DND-41 (cell line): ENCODE results near the gene CTNS.

ENCODE experiments used
- ATAC-seq: fragments of 200-7000 bp; cut with Tn5 transposase; 3 replicates; pipeline ENCODE4 v1.9.1; 2021; ENCODE audit warnings: low read depth; ENCODE audit not compliant: insufficient read depth
- DNase-seq: peaks from one replicate; pipeline ENCODE4 v3.0.0-alpha.2; 2020
- H2AFZ ChIP-seq: 2 replicates; pipeline ENCODE4 v1.6.0; 2012; ENCODE audit warnings: low read depth, low read length
- H3K27ac ChIP-seq: 2 replicates; pipeline ENCODE4 v1.5.1; 2012; ENCODE audit warnings: low read length, inconsistent platforms
- H3K27me3 ChIP-seq: fragments of 200-600 bp; sonication (generic); 2 replicates; pipeline ENCODE4 v1.6.0; 2012; ENCODE audit warnings: low read length, mild to moderate bottlenecking, inconsistent platforms; ENCODE audit not compliant: insufficient read depth, poor library complexity
- H3K36me3 ChIP-seq: 2 replicates; pipeline ENCODE4 v1.5.1; 2012; ENCODE audit warnings: low read length, inconsistent platforms; ENCODE audit not compliant: insufficient read depth
- H3K4me1 ChIP-seq: 2 replicates; pipeline ENCODE4 v1.5.1; 2012; ENCODE audit warnings: mild to moderate bottlenecking, low read length; ENCODE audit not compliant: insufficient read depth
- H3K4me2 ChIP-seq: 2 replicates; pipeline ENCODE4 v1.6.0; 2012; ENCODE audit warnings: mild to moderate bottlenecking, moderate library complexity, low read length, inconsistent platforms; ENCODE audit not compliant: insufficient read depth
- H3K4me3 ChIP-seq, 2 experiments: fragments of 200-600 bp in 1 of 2; shearing (Covaris generic) in 1 of 2; 2 replicates each; pipeline ENCODE4 v1.5.1; 2012 to 2016; ENCODE audit warnings: inconsistent platforms in 2 of 2, low read length in 2 of 2, mild to moderate bottlenecking in 2 of 2, low read depth in 1 of 2, moderate library complexity in 1 of 2
- H3K79me2 ChIP-seq: 2 replicates; pipeline ENCODE4 v1.6.0; 2012; ENCODE audit warnings: low read length, inconsistent platforms; ENCODE audit not compliant: insufficient read depth
- H3K9ac ChIP-seq: 2 replicates; pipeline ENCODE4 v1.6.0; 2012; ENCODE audit warnings: low read depth, mild to moderate bottlenecking, inconsistent platforms, low read length, moderate library complexity
- H3K9me3 ChIP-seq: 2 replicates; pipeline ENCODE4 v1.5.1; 2012; ENCODE audit warnings: low read length, moderate library complexity, mild to moderate bottlenecking, inconsistent platforms; ENCODE audit not compliant: insufficient read depth, severe bottlenecking
- H4K20me1 ChIP-seq: 2 replicates; pipeline ENCODE4 v1.6.0; 2012; ENCODE audit warnings: low read length; ENCODE audit not compliant: insufficient read depth
- CTCF ChIP-seq: IDR thresholded peaks from 2 replicates; pipeline ENCODE4 v1.5.1; 2012; ENCODE audit warnings: borderline replicate concordance, low read length, moderate library complexity, mild to moderate bottlenecking; ENCODE audit not compliant: poor library complexity, severe bottlenecking; ENCODE audit errors: extremely low read depth
- EZH2 ChIP-seq: IDR thresholded peaks from 3 replicates; pipeline ENCODE4 v1.6.1; 2012; ENCODE audit warnings: borderline replicate concordance, low read depth, mild to moderate bottlenecking, moderate library complexity, low read length, inconsistent platforms; ENCODE audit not compliant: severe bottlenecking

The CTNS gene

GRCh38 chr17:3708366-3708765 lies 71.8 kb downstream of the CTNS start:
- TF ChIP-seq CTCF (no peak), EZH2 (no peak)
- Histone ChIP-seq H3K9me3 (no peaks in the 10 kb centered on the region), H4K20me1 (no peaks in the 10 kb centered on the region), H3K4me2 (no peak overlapping the region), H3K27ac (no peak overlapping the region), H3K4me3 (no peak overlapping the region), H2AFZ (no peak overlapping the region), H3K4me1 (peaks cover 30% of the 10 kb centered on the region), H3K36me3 (peaks cover 3% of the 10 kb centered on the region; the same call in 1 of the 2 replicates), H3K79me2 (no peaks in the 10 kb centered on the region), H3K27me3 (no peaks in the 10 kb centered on the region), H3K9ac (no peak overlapping the region)
- ATAC-seq: no peak
- no peak for DNase-seq

DNA sequence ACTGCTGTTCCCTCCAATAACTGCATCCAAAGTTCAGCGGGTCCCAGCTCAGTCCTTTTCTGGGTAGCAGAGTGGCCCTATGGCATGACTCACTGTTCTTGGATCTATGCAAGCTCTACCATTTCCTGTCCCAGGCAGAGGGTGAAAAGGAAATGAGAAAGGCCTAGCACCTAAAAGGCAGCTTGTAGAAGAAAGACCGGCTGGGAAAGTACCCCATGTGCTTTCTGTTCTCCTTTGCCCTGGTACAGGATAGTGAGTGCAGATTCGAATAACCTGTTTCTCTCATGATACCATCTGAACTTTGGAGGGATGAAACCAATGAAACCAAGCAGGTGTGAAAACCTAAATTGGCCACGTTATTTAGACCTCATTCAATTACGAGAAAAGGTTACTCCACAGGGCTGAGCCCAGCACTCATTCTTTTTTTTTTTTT lies 74.4 kb downstream of the CTNS start:
- Histone ChIP-seq H3K36me3 (peaks cover 19% of the 10 kb centered on the region), H3K27me3 (no peaks in the 10 kb centered on the region), H3K9me3 (no peaks in the 10 kb centered on the region), H3K4me2 (peak overlapping the region; percentile 46), H3K79me2 (no peaks in the 10 kb centered on the region), H3K4me3 (peak overlapping the region in 1 of 2 experiments; percentile 9; a peak in 1 of 4 replicates), H4K20me1 (no peaks in the 10 kb centered on the region), H3K4me1 (peaks cover 36% of the 10 kb centered on the region), H3K9ac (peak overlapping the region; percentile 5; the same call in 1 of the 2 replicates), H3K27ac (peak overlapping the region; percentile 67), H2AFZ (peak overlapping the region; percentile 27; the same call in 1 of the 2 replicates)
- DNase-seq (peak; percentile 81), ATAC-seq (peak; percentile 97)
- no peak for TF ChIP-seq CTCF
- no peak for TF ChIP-seq EZH2
